Activated CD4-positive, alpha-beta T cell treated with anti-CD3 and anti-CD28 coated beads for 36 hours (primary cell): ENCODE measurements around the gene ZP3. TPM values are rescaled to one million over a fixed set of nuclear protein-coding genes. Genes with fewer than 3 reads are reported as not detected.
"Not testable (repeated sequence)": the region's sequence is repeated elsewhere in the genome, so short reads cannot be mapped to it uniquely, and the experiment has no call there.

ENCODE experiments used
- ATAC-seq: fragments of 200-7000 bp; cut with Tn5 transposase; one replicate; pipeline ENCODE4 v1.10.0; 2021; ENCODE audit warnings: mild to moderate bottlenecking, moderate library complexity
- CTCF ChIA-PET: fragments of 350-600 bp; sonication (Branson Sonifier 250); formaldehyde crosslinking; loops from one replicate; lab custom pipeline; 2021; ENCODE audit warnings: antibody characterized with exemption; lab: Charles Lee
- POLR2A ChIA-PET: fragments of 350-600 bp; sonication (Branson Sonifier 250); formaldehyde crosslinking; loops from one replicate; lab custom pipeline; 2021; ENCODE audit warnings: antibody characterized with exemption, inconsistent platforms; lab: Charles Lee
- DNase-seq: peaks from one replicate; pipeline ENCODE4 v3.0.0-alpha.2; 2020
- H3K27ac Mint-ChIP-seq: one replicate; pipeline ENCODE4 v1.8.0; 2021; ENCODE audit warnings: mixed read lengths
- H3K27me3 Mint-ChIP-seq: one replicate; pipeline ENCODE4 v1.8.0; 2021; ENCODE audit warnings: mixed read lengths
- H3K36me3 Mint-ChIP-seq: one replicate; pipeline ENCODE4 v1.8.0; 2021; ENCODE audit warnings: low read depth, mixed read lengths
- H3K4me1 Mint-ChIP-seq: one replicate; pipeline ENCODE4 v1.8.0; 2021; ENCODE audit warnings: mixed read lengths
- H3K4me3 Mint-ChIP-seq: one replicate; pipeline ENCODE4 v1.8.0; 2021; ENCODE audit warnings: mild to moderate bottlenecking, moderate library complexity, mixed read lengths
- H3K9me3 Mint-ChIP-seq: one replicate; pipeline ENCODE4 v1.8.0; 2021; ENCODE audit warnings: low read depth, mixed read lengths
- intact Hi-C, 2 experiments: fragments of 100-400 bp; cut with DNase I in 1 of 2; cut with micrococcal nuclease in 1 of 2; formaldehyde crosslinking; loops; one replicate each; pipeline versions ENCODE4 v1.14.2 to v1.15.1; 2022 to 2024; cut with DNase I, micrococcal nuclease
- total RNA-seq, 2 experiments: library from RNA; stranded (reverse); gene quantifications; one replicate each; pipeline ENCODE4 v1.2.3, GENCODE V29; 2021

ZP3 gene
- total RNA-seq, 2 experiments from 2014 or later = 7.0 to 7.9 TPM

- DNase-seq, H3K27ac Mint-ChIP-seq, H3K27me3 Mint-ChIP-seq, H3K9me3 Mint-ChIP-seq, CTCF ChIA-PET, H3K4me3 Mint-ChIP-seq, ATAC-seq, intact Hi-C loops, H3K4me1 Mint-ChIP-seq, H3K36me3 Mint-ChIP-seq, POLR2A ChIA-PET: not testable (repeated sequence)
Observed at GRCh38 chr7:76457017-76457416, 32.3 kb downstream of the ZP3 start.

GRCh38 chr7:76458504-76458903 lies 33.8 kb downstream of the ZP3 start:
- H3K4me1 Mint-ChIP-seq, intact Hi-C loops, H3K36me3 Mint-ChIP-seq, H3K27ac Mint-ChIP-seq, H3K27me3 Mint-ChIP-seq, POLR2A ChIA-PET, H3K9me3 Mint-ChIP-seq, DNase-seq, CTCF ChIA-PET, ATAC-seq, H3K4me3 Mint-ChIP-seq: not testable (repeated sequence)

GRCh38 chr7:76460767-76461166 lies 36.0 kb downstream of the ZP3 start:
- H3K27ac Mint-ChIP-seq, CTCF ChIA-PET, DNase-seq, H3K4me1 Mint-ChIP-seq, H3K36me3 Mint-ChIP-seq, H3K4me3 Mint-ChIP-seq, ATAC-seq, H3K27me3 Mint-ChIP-seq, H3K9me3 Mint-ChIP-seq, intact Hi-C loops, POLR2A ChIA-PET: not testable (repeated sequence)

GRCh38 chr7:76461464-76462101 lies 36.8 kb downstream of the ZP3 start, which contains the start of gene DTX2:
DTX2 (plus strand) TSS chr7:76461709; CDS start chr7:76480510, 18,801 bp downstream.
- CTCF ChIA-PET, H3K27ac Mint-ChIP-seq, H3K27me3 Mint-ChIP-seq, H3K4me1 Mint-ChIP-seq, H3K9me3 Mint-ChIP-seq, H3K36me3 Mint-ChIP-seq, intact Hi-C loops, POLR2A ChIA-PET: not testable (repeated sequence)
- peak within 1 kb of the TSS; percentile 53 for H3K4me3 Mint-ChIP-seq
- DNase-seq = peak; percentile 55
- peak; percentile 99 for ATAC-seq

GRCh38 chr7:76462271-76462882 lies 37.6 kb downstream of the ZP3 start:
- POLR2A ChIA-PET, H3K27ac Mint-ChIP-seq, H3K36me3 Mint-ChIP-seq, H3K27me3 Mint-ChIP-seq, ATAC-seq, CTCF ChIA-PET, intact Hi-C loops, H3K4me1 Mint-ChIP-seq, H3K9me3 Mint-ChIP-seq, DNase-seq, H3K4me3 Mint-ChIP-seq: not testable (repeated sequence)

GRCh38 chr7:76464959-76465358 lies 40.2 kb downstream of the ZP3 start:
- H3K36me3 Mint-ChIP-seq, H3K9me3 Mint-ChIP-seq, ATAC-seq, POLR2A ChIA-PET, H3K27me3 Mint-ChIP-seq, DNase-seq, H3K27ac Mint-ChIP-seq, intact Hi-C loops, CTCF ChIA-PET, H3K4me1 Mint-ChIP-seq, H3K4me3 Mint-ChIP-seq: not testable (repeated sequence)

GRCh38 chr7:76465950-76466349 lies 41.2 kb downstream of the ZP3 start:
- POLR2A ChIA-PET, H3K9me3 Mint-ChIP-seq, H3K4me1 Mint-ChIP-seq, H3K4me3 Mint-ChIP-seq, H3K36me3 Mint-ChIP-seq, CTCF ChIA-PET, ATAC-seq, H3K27me3 Mint-ChIP-seq, H3K27ac Mint-ChIP-seq, DNase-seq, intact Hi-C loops: not testable (repeated sequence)

- H3K36me3 Mint-ChIP-seq, intact Hi-C loops, H3K9me3 Mint-ChIP-seq, DNase-seq, H3K27me3 Mint-ChIP-seq, POLR2A ChIA-PET, CTCF ChIA-PET, H3K4me3 Mint-ChIP-seq, H3K27ac Mint-ChIP-seq, H3K4me1 Mint-ChIP-seq: not testable (repeated sequence)
- peak; percentile 19 for ATAC-seq
Observed at GRCh38 chr7:76467743-76468404, 43.1 kb downstream of the ZP3 start.

- H3K4me3 Mint-ChIP-seq, H3K36me3 Mint-ChIP-seq, H3K4me1 Mint-ChIP-seq, intact Hi-C loops, CTCF ChIA-PET, DNase-seq, H3K27ac Mint-ChIP-seq, POLR2A ChIA-PET, H3K27me3 Mint-ChIP-seq, H3K9me3 Mint-ChIP-seq: not testable (repeated sequence)
- peak; percentile 26 for ATAC-seq
Observed at GRCh38 chr7:76471556-76472221, 46.9 kb downstream of the ZP3 start.

- DNase-seq, intact Hi-C loops, POLR2A ChIA-PET, H3K27me3 Mint-ChIP-seq, H3K36me3 Mint-ChIP-seq, CTCF ChIA-PET, H3K9me3 Mint-ChIP-seq, H3K4me1 Mint-ChIP-seq, ATAC-seq, H3K4me3 Mint-ChIP-seq, H3K27ac Mint-ChIP-seq: not testable (repeated sequence)
Observed at GRCh38 chr7:76473097-76473496, 48.3 kb downstream of the ZP3 start.

GRCh38 chr7:76476280-76476679 lies 51.5 kb downstream of the ZP3 start:
- DNase-seq, intact Hi-C loops, H3K4me3 Mint-ChIP-seq, ATAC-seq, CTCF ChIA-PET, POLR2A ChIA-PET, H3K27ac Mint-ChIP-seq, H3K36me3 Mint-ChIP-seq, H3K4me1 Mint-ChIP-seq, H3K27me3 Mint-ChIP-seq, H3K9me3 Mint-ChIP-seq: not testable (repeated sequence)
